ENCODE measurements around the gene PSMG3. TPM values are rescaled to one million over a fixed set of nuclear protein-coding genes. Genes with fewer than 3 reads are reported as not detected.

The PSMG3 gene
- total RNA-seq, 1 donor from 2014 or later: 79.8 TPM

- Histone ChIP-seq H3K4me3 (ENCODE audit: low read depth, low read length) (no peak overlapping the region), H3K27me3 (ENCODE audit: control insufficient read depth, insufficient read depth, low read length) (no peaks in the 10 kb centered on the region)
Observed at GRCh38 chr7:1553512-1554210, 16.2 kb downstream of the PSMG3 start.

GRCh38 chr7:1552200-1552599 is 17.6 kb downstream of the PSMG3 start:
- TF ChIP-seq CTCF (IDR thresholded peaks at IDR 0.05; ENCODE audit: insufficient read depth, low read length, poor library complexity, severe bottlenecking): no peak
- DNase-seq (ENCODE audit: low read depth): no peak
- Histone ChIP-seq H3K36me3 (ENCODE audit: control insufficient read depth, insufficient read depth, low read length) (no peaks in the 10 kb centered on the region), H3K4me3 (ENCODE audit: low read depth, low read length) (no peak overlapping the region), H3K27me3 (ENCODE audit: control insufficient read depth, insufficient read depth, low read length) (no peaks in the 10 kb centered on the region)

More at GRCh38 chr7:1553512-1554210, 16.2 kb downstream of the PSMG3 start:
- TF ChIP-seq CTCF (IDR thresholded peaks at IDR 0.05; ENCODE audit: insufficient read depth, low read length, poor library complexity, severe bottlenecking): no peak
- no peaks in the 10 kb centered on the region for H3K36me3 ChIP-seq (ENCODE audit: control insufficient read depth, insufficient read depth, low read length)
- no peak for DNase-seq (ENCODE audit: low read depth)

- no peak for DNase-seq (ENCODE audit: low read depth)
- no peak for TF ChIP-seq CTCF (IDR thresholded peaks at IDR 0.05; ENCODE audit: insufficient read depth, low read length, poor library complexity, severe bottlenecking)
- H3K27me3 ChIP-seq (ENCODE audit: control insufficient read depth, insufficient read depth, low read length): no peaks in the 10 kb centered on the region
- H3K36me3 ChIP-seq (ENCODE audit: control insufficient read depth, insufficient read depth, low read length): no peaks in the 10 kb centered on the region
- H3K4me3 ChIP-seq (ENCODE audit: low read depth, low read length): no peak overlapping the region
Observed at GRCh38 chr7:1550846-1551155, 19.0 kb downstream of the PSMG3 start.

GRCh38 chr7:1550005-1550845 is 19.6 kb downstream of the PSMG3 start:
- H3K27me3 ChIP-seq (ENCODE audit: control insufficient read depth, insufficient read depth, low read length): no peaks in the 10 kb centered on the region
- DNase-seq (ENCODE audit: low read depth): no peak
- H3K36me3 ChIP-seq (ENCODE audit: control insufficient read depth, insufficient read depth, low read length): no peaks in the 10 kb centered on the region
- H3K4me3 ChIP-seq (ENCODE audit: low read depth, low read length): no peak overlapping the region
- TF ChIP-seq CTCF (IDR thresholded peaks at IDR 0.05; ENCODE audit: insufficient read depth, low read length, poor library complexity, severe bottlenecking): no peak

- H3K36me3 ChIP-seq (ENCODE audit: control insufficient read depth, insufficient read depth, low read length): no peaks in the 10 kb centered on the region
- H3K27me3 ChIP-seq (ENCODE audit: control insufficient read depth, insufficient read depth, low read length): no peaks in the 10 kb centered on the region
- H3K4me3 ChIP-seq (ENCODE audit: low read depth, low read length): no peak overlapping the region
- no peak for TF ChIP-seq CTCF (IDR thresholded peaks at IDR 0.05; ENCODE audit: insufficient read depth, low read length, poor library complexity, severe bottlenecking)
- no peak for DNase-seq (ENCODE audit: low read depth)
Observed at GRCh38 chr7:1549357-1550004, 20.4 kb downstream of the PSMG3 start.

Data from kidney epithelial cell (primary cell).